HG03558 (cell line): ENCODE measurements around the gene ADARB1.

Source experiments
- ATAC-seq: cut with Tn5 transposase; IDR thresholded peaks from one replicate; pipeline ENCODE4 v1.9.1; 2021; ENCODE audit warnings: moderate number of reproducible peaks; ENCODE audit not compliant: unreplicated experiment; ENCODE audit errors: extremely low read depth

Gene ADARB1

DNA sequence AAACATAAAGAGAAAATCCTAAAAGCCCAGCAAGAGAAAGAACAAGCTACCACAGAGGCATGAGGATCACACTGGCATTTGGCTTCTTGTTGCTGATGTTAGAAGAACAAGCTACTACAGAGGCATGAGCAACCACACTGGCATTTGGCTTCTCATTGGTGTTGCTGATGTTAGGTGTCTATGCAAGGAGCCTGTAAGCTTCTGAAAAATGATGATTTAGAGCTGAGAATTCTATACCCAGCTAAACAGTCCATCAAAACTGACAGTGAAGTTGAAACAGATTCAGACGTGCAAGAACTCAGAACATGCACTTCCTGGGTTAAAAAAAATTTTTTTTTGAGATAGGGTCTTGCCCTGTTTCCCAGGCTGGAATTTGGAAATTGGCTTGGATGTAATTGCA lies 37.8 kb upstream of the ADARB1 start:
- no peak for ATAC-seq

DNA sequence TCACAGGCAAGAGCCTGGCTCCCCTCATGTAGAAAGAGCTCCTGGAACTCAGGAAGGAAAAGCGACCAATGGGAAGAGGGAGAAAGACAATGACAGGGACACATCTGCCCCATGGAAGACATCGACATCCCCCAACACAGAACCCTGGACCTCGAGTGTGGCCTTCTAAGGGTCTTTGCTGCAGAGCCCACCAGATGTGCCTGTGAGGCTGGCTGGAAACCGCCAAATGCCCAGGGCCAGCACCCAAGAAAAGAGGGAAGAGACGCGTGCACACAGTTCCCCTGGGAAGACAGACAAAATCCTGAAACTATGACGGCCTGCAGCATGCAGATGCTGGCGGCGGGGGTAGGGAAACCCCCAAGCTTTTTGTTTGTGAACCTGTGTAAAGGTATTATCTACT lies 36.4 kb upstream of the ADARB1 start:
- ATAC-seq = no peak

DNA sequence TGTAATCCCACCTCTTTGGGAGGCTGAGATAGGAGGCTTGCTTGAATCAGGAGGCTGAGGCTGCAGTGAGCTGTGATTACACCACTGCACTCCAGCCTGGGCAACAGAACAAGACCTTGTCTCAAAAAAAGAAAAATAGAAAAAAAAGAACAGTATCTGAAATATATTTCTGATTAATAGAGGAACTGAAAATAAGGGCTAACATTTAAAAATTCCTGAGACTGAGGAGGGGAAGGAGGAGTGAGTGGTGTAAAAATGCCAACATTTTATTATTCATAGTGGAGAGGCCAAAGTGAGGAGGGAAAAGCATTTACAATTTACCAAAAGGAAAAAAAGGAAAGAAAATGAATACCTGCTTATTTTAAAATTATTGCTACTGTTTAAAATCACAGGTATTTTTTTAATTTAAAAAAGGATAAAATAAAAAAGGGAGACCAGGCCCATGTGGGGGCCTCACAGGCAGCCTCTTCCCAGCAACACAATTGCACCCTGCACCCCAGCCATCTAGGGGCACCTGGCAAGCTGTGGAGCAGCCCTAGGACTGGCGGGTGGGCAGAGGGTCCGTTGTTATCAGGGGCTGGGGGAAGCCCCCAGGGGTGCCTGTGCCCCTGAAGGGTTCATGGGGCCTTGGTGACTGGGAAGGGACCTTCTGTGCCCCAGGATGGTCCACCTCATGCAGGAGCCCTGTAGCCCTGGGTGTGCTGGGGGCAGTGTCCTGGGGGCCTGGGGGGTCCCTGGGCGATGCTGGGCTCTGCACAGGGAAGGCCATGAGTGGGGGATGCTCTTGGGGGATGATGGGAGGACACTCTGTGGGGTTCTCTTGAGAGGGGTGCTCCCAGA lies 34.8 kb upstream of the ADARB1 start:
- no peak for ATAC-seq

DNA sequence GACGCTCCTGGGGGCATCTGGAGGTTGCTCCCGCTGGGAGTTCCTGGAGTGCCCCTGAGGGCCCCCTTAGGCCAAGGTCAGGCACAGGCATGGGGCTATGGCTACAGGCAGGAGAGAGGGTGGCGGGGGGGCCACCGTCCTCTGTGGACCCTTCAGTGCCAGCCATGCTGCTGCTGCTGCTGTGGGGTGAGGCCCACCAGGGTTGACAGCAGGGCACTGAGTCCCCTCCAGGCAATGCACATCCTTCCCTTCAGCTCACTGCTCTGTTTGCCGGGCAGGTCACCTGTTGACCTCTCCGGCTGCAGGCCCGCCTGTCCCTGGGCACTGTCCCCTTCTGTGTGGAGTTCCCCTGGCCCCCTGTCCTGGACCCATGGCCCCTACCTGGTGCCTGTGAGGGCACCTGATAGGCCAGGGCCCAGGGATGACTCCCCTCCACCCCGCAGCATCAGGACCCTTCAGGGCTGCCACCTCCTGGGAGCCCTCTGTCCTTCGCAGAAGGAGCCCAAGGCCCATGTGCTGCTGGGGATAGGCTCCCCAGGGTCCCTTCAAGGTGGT lies 34.1 kb upstream of the ADARB1 start:
- ATAC-seq = no peak

DNA sequence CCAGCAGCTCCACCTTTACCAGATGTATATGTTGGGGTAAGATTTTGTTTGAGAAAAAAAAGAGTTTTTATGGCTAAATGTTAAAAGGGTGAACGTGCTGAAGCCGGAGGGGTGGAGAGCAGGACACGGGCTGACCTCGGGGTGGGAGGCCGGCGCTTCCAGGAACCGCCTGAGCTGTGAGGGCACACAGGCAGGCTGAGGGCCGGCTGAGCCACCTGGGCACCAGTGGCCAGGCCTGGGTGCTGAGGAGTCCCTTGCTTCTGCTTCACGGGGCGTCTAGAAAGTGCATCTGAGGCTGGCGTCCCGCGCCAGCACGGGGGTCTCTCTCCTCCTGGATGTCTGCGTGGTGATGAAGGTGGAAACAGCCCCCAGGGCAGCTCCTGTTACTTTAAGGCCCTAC lies 33.6 kb upstream of the ADARB1 start:
- ATAC-seq = no peak

DNA sequence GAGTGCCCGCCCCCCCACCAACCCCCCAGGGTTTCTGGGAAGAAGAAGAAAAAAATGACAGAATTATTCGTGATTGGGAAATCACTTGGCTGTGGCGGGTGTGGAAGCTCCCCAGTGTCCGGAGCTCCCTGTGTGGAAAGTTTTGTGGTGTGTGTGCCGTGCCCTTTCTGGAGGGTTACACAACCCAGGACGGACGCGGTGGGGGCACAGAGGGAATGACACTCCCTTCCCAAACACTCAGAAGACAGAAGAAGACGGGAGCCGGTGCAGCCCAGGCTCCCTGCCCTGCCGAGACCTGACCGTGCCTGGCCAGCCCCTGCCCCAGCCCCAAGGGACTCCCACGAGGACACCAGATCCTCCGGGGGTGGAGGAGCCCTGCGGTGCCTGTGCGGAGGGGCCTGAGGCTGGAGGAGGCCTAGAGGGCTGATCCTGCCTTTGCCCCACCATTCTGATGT lies 33.0 kb upstream of the ADARB1 start:
- ATAC-seq = no peak

DNA sequence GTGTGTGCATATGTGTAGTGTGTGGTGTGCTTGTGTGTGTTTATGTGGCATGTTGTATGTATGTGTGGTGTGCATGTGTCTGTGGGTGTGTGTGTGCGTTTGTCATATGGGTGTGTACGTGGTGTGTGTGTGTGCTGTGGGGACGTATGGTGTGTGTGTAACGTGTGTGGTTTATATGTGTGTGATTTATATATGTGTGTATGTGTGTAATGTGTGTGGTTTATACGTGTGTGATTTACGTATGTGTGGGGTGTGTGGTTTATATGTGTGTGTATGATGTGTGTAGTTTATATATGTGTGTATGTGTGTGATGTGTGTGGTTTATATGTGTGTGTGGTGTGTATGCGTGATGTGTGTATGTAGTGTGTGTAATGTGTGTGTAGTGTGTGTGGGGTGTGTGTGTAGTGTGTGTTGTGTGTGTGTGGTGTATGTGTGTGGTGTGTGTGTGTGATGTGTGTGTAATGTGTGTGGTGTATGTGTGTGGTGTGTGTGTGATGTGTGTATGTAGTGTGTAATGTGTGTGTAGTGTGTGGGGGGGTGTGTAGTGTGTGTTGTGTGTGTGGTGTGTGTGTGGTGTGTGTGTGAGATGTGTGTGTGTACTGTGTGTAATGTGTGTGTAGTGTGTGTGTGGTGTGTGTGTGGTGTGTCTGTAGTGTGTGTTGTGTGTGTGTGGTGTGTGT lies 32.3 kb upstream of the ADARB1 start:
- ATAC-seq = no peak

DNA sequence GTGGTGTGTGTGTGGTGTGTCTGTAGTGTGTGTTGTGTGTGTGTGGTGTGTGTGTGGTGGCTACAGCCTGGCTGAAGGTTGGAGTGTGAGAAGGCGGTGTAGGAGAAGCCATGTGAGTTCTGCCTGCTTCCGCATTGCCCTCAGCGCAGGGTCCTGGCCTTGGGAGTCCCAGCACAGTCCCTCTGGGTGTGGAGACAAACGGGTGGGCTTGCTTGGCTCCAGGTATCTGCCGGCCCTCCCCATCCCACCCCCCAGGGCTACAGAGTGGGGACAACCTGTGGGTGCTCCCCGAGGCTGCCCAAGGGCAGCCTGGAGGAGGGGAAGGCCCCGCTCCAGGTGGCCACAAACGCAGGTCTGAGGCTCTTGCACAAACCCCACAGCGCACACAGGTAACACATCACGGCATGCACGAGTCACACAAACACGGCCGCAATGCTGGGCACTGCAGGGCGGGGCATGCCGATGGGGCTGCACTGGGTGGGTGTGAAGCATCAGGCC lies 31.7 kb upstream of the ADARB1 start:
- no peak for ATAC-seq

DNA sequence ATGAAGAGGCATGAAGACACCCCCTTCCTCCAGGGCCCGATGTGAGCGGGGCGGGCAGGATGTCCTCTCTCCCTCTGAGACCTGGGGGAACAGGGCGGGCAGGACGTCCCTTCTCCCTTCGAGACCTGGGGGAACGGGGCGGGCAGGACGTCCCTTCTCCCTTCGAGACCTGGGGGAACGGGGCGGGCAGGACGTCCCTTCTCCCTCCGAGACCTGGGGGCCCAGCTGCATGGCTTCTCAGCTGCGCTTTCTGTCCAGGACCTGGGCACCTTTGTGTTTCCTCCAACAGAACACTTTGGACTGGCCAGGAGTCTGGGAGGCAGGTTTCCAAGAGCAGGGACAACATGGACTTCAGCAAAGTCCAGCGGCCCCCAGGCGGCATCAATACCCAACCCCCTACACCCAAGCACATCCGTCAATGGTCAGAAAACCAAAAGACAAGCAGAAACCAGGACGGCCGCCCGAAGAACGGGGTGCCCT lies 30.8 kb upstream of the ADARB1 start:
- no peak for ATAC-seq

DNA sequence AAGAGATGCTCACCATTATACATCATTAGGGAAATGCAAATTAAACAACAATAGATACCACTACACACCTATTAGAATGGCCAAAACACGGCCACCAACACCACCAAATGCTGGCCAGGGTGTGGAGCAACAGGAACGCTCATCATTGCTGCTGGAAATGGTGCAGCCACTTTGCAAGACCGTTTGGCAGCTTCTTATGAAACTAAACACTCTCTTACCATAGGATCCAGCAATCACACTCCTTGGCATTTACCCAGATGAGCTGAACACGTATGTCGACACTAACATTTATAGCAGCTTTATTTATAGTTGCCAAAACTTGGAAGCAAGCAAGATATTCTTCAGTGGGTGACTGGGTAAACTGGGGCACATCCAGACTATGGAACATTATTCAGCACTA lies 28.9 kb upstream of the ADARB1 start:
- ATAC-seq = no peak

DNA sequence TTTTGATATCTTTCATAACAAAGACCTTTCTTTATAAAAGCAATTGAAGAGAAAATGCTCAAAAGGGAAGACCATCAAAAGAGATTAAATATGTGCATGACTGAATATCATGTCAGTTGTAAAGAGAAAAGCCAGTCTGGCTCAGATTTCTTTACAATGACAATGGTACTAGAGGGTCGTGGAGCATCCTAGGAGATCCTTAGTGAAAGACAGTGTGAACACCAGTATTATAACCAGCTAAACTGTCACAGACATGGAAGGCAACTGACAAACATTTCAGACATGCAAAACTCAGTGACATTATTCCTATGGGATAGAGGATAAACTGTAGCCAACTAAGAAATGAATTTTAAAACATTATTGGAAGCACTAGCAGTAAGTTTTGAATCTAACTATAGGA lies 27.1 kb upstream of the ADARB1 start:
- ATAC-seq = no peak

DNA sequence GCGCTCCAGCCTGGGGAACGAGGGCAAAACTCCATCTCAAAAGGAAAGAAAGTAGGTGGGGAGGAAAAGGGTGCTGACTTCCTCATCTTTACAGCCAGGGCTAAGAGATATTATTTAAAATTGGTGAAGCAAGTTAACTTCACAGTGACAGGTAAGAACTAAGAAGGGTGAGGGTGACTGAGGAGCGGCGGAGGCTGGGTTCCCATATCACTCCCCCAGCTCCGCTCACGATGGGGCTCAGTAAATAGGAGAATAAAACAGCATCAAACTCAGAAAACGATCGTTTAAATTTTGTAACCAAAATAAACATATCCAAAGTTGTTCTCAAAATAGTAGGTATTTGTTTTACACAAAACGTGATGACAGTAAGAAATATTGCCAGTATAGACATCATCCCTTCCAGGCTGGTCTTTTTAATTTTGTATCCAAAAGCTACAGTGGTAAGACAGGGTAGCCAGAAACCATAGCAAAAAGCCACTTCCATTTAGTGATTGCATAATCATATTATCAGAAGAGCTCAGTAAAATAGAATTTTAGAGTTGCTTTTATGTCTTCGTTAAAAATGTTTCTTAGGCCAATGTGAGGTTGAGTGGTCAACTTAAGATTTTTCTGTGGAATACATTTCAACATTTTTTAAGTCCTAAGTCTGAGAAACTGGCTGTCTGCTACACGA lies 26.2 kb upstream of the ADARB1 start:
- ATAC-seq = no peak

DNA sequence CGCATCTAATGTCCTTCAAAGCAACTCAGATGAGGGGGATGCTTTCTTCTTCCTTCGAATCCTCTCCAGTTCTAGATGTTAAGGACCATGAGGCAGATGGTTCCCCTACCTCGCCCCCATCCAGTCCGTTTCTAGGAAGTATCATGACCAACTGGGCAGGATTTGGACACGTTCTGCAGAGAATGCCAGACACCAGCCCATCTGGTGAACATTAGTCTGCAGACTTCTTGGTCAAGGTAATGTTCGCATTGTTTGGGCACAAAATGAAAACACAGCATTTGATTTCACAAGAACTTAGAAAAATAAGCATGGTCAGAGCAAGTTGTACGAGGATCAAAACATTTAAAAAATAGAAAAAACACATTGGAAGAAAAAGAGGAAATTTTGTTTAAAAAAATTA lies 25.4 kb upstream of the ADARB1 start:
- ATAC-seq = no peak

DNA sequence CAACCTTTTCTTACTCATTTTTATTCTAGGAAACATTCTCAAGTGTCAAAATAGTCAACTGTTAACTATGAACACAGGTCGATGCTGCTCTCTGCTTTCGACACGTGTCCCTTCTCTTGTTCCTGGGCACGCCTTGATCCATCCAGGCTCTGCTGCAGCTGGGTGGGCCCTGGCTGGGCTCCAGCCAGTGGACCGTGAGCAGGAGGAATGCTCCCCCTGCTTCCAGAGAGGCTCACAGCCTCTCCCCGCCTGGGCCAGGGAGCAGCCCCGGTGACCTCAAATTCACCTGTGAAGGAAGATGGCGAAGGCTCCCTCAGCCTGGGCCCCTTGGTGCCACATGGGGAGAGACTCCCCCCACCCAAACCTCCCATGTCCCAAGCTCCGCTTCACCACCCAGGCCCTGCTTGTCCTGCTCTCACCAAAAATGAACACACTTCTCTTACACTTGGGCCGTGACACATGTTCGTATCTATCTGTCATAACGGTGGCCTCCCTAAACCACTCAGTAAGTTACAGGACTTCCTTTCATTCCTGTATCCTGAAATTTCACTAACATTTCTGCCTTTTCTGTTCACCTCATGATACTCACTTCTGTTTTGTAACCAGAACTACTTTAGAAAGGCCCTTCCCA lies 24.6 kb upstream of the ADARB1 start:
- no peak for ATAC-seq

DNA sequence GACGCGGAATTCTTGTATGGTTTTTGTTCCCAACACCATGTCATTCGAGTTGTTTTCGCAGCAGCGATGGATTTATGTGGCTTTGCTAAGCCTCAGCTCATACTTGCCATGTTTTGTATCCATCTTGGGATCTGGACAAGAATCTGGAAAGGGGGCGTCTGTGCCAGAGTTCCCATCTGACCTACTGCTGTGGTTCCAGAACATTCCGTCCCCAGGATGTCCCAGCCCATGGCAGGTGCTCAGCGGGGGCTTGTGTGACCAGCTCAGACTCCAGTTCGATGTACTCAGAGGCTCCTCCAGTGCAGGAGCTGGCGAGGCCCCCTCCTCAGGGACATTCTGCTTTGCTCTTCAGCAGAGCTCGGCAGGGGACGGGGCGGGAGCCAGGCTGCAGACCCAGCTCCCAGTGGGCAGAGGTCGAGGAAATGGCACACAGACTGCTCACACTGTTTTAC lies 24.0 kb upstream of the ADARB1 start:
- no peak for ATAC-seq

DNA sequence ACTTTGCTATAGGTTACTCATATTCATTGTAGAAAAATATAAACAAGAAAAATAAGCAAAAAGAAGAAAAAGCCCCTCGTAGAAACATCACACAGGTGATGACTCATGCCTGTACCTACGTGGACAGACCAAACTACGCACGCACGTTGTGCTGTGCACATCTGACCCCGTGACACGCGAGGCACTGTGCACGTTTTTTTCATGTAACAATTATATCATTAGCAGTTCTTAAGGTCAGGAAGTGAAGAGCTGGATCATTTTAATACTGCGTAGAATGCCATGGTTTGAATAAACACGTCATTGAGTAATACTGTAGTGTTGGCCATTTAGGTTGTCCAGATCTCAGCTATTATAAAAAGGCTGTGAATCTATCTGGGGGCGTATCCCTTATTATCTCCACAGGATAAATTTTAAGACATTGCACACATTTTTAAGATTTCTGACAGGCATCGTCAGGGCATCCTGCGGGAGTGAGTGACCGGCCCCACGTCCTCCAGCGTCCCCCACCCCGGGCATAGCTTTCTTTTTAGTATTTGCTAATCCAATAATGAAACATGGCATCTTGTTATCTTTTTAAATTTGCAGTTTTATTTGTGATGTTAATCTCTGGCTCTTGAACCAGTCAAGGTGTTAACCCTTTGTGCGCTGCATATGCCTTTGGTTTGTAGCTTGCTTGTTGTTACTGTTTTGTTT lies 23.4 kb upstream of the ADARB1 start:
- ATAC-seq = no peak

DNA sequence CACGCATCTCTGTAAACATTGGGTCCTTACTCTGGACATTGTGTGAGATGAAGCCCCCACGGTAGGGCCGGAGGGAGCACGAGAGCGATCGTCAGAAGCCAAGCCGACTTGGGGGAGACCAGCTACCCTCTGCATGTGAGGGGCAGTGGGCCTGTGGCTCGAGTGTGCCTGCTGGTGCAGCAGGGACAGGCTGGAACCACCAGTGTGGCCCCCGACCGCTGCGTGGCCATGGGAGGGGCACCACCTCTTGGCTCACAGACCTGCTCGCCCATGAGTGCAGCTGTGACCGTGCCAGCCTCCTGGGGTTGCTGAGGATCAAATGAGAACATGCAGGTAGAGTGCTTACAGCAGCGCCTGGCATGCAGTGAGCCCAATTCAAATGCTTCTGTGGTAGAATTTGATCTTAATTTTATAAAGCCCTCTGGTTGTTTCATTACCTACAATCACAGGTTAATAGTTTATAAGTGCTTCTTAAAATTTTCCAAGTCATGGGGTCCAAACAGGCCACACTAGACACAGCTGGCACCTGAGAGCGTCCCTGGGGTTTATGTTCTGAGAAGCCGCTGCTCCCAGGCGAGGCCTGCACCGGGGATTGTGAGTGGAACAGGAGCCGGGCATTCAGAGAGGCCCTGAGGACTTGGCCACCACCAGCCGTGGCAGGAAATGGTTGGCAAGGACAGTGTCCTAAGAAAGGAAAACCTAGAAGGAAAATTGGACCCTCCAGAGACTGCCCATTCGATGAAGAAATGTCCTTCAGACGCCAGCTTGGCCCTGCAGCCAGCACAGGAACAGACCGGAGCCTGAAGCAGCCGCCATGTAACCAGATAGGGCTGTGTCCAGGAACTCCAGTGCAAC lies 22.6 kb upstream of the ADARB1 start:
- ATAC-seq = no peak

DNA sequence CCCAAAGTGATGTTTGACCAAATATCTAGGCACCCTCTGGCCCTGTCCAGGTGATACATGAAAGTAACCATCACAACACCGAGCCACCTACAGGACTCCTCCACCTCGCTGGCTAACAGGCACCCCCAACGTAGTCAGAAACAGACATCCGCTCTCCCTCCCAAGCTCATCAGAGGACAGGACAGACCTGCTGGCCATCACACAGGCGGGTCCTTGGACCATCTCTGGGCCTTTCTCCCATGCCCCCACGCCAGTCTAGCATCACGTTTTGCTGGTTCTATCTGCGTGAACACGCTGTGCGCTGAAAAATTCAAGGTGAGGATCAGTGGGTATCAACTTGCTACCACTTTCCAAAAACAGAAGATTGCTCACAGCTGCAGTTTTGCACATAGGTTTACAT lies 21.4 kb upstream of the ADARB1 start:
- ATAC-seq = no peak
